Lower leg skin (tissue), 3 donors: ENCODE measurements around the gene NOTCH1.

Source experiments
- POLR2A ChIP-seq, 2 donors: fragments of 450-650 bp; IDR thresholded peaks; one replicate each; pipeline ENCODE4 v1.6.1; 2016 to 2017; ENCODE audit warnings: antibody characterized with exemption in 2 of 2, mild to moderate bottlenecking in 1 of 2, moderate library complexity in 1 of 2
- TF ChIP-seq, protein P1 (sequence below), 3 donors: fragments of 450-650 bp; IDR thresholded peaks; one replicate each; pipeline ENCODE4 v1.5.1; 2016; ENCODE audit warnings: antibody characterized with exemption in 3 of 3, mild to moderate bottlenecking in 3 of 3, moderate library complexity in 2 of 3

DNA sequence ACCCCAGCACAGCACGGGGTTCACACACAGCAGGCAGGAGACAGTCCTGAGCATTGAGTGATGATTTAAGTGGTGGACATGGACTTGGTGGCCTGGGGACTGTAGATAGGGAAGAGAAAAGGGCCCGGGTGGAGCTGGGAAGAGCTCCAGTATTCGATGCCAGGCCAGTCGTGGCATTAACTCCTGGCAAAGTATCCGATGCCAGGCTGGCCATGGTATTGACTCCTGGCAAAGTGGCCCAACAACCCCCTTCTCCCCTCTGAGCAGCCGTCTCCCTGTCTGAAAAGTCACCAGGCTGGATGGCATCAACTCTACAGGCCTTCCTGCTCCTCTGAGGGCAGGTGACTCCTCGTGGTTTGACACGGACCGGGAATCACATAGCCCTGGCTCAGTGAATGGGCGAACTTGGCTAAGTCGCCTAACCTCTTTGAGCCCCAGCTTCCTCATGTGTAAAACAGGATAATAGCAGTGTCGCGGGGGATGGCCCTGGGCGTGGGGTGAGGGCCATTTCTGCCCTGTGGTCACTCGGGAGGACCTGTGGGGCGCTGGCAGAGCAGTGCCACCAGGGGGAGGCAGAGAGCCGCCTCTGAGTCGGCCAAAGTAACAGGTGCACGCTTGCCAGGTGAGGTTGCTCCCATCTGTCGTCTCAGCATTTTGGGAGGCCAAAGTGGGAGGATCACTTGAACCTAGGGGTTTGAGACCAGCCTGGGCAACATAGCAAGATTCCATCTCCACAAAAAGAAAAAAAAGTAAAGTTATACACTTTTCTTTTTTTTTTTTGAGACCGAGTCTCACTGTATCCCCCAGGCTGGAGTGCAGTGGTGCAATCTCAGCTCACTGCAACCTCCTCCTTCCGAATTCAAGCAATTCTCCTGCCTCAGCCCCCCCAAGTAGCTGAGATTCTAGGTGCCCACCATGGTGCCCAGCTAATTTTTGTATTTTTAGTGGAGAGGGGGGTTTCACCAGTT, 57.3 kb downstream of the NOTCH1 start:
- TF ChIP-seq, protein P1, sequence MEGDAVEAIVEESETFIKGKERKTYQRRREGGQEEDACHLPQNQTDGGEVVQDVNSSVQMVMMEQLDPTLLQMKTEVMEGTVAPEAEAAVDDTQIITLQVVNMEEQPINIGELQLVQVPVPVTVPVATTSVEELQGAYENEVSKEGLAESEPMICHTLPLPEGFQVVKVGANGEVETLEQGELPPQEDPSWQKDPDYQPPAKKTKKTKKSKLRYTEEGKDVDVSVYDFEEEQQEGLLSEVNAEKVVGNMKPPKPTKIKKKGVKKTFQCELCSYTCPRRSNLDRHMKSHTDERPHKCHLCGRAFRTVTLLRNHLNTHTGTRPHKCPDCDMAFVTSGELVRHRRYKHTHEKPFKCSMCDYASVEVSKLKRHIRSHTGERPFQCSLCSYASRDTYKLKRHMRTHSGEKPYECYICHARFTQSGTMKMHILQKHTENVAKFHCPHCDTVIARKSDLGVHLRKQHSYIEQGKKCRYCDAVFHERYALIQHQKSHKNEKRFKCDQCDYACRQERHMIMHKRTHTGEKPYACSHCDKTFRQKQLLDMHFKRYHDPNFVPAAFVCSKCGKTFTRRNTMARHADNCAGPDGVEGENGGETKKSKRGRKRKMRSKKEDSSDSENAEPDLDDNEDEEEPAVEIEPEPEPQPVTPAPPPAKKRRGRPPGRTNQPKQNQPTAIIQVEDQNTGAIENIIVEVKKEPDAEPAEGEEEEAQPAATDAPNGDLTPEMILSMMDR (IDR thresholded peaks at IDR 0.05), result peak in 2 of 3 donors; percentile 96 to 97
- TF ChIP-seq POLR2A (IDR thresholded peaks at IDR 0.05), result no peak
